GM12891 (cell line): ENCODE results near the gene IP6K1.

ENCODE experiments used
- DNase-seq: peaks from one replicate; pipeline ENCODE4 v3.0.0; 2011; ENCODE audit warnings: low spot score; ENCODE audit not compliant: insufficient read length
- FAIRE-seq: peaks from 2 replicates; lab custom pipeline; 2011; peaks lifted over from hg19 to GRCh38; lab: Jason Lieb, UNC
- PAX5 ChIP-seq: IDR thresholded peaks from 2 replicates; pipeline ENCODE4 v1.6.1; 2011; ENCODE audit warnings: low read length, moderate library complexity, mild to moderate bottlenecking; ENCODE audit not compliant: insufficient read depth, severe bottlenecking
- POLR2A ChIP-seq: IDR thresholded peaks from 2 replicates; pipeline ENCODE4 v1.6.1; 2011; ENCODE audit warnings: low read depth, low read length, control low read depth
- POLR2AphosphoS5 ChIP-seq: IDR thresholded peaks from 2 replicates; pipeline ENCODE4 v1.6.1; 2011; ENCODE audit warnings: low read depth, low read length, control low read depth
- POU2F2 ChIP-seq: IDR thresholded peaks from 2 replicates; pipeline ENCODE4 v1.6.1; 2011; ENCODE audit warnings: low read depth, mild to moderate bottlenecking, control low read depth, low read length, moderate library complexity
- SPI1 ChIP-seq: IDR thresholded peaks from 2 replicates; pipeline ENCODE4 v1.6.1; 2011; ENCODE audit warnings: low read depth, low read length, control low read depth
- TAF1 ChIP-seq: IDR thresholded peaks from 2 replicates; pipeline ENCODE4 v1.6.1; 2011; ENCODE audit warnings: low read depth, low read length, control low read depth

Gene IP6K1

GRCh38 chr3:49794926-49795905, 8.9 kb upstream of the IP6K1 start:
- FAIRE-seq (no peak), DNase-seq (no peak)
- TF ChIP-seq SPI1 (no peak), POLR2A (no peak), POLR2AphosphoS5 (no peak), PAX5 (no peak), TAF1 (no peak), POU2F2 (no peak)

DNA sequence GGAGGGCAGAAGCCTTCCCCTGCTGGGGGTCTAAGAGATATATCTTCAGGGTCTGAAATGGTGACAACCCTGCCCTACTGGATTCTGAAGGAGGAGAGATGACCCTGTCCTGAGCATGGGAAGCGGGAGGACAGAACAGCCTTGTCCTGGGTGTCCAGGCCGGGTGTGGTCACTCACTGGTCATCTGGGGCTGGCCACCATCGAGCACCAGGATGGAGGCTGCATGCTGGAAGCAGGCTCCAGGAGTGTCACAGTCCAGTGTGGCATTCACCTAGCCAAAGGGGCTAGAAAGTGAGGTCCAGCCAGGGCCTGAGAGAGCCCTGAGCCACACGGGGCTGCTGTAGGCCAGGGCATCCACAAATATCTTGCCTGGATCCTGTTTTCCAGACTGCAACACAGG, 8.1 kb upstream of the IP6K1 start:
- no peak for FAIRE-seq
- TF ChIP-seq SPI1 (no peak), POLR2AphosphoS5 (no peak), PAX5 (no peak), POU2F2 (no peak), POLR2A (no peak), TAF1 (no peak)
- DNase-seq, result no peak

DNA sequence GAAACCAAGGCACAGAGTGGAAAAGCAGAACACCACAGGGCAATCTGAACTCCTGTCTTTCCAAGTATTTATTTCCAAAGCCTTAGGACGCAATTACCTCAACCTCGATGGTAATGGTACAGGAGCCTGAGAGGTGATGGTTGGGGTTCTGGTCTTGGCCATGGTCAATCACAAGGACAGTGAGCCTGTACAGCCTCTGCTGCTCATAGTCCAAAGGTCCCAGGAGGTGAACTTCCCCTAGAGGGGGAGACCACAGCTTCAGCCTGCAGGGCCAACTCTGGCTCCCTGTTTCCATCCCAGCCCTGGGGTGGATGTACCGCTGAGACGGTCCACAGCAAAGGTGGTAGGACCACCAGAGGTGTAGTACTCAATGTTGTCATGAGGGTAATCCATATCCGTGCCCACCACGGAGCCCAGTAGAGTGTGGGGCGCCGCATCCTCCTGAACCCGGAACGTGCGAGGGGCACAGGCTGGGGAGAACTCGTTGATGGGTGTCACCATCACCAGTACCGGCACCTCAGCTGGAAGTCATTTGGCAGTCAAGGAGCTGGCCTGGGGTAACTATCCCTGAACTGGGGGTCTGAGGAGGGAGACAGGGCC, 7.2 kb upstream of the IP6K1 start:
- no peak for DNase-seq
- no peak for FAIRE-seq
- TF ChIP-seq PAX5 (no peak), POLR2A (no peak), POLR2AphosphoS5 (no peak), POU2F2 (no peak), TAF1 (no peak), SPI1 (no peak)

- DNase-seq, result no peak
- TF ChIP-seq PAX5, result no peak
- no peak for TF ChIP-seq TAF1
- no peak for TF ChIP-seq POLR2AphosphoS5
- TF ChIP-seq POU2F2, result no peak
- no peak for TF ChIP-seq POLR2A
- no peak for TF ChIP-seq SPI1
- FAIRE-seq, result no peak
Measured at GRCh38 chr3:49792371-49793150, 6.2 kb upstream of the IP6K1 start.

GRCh38 chr3:49791571-49791970, 5.2 kb upstream of the IP6K1 start:
- TF ChIP-seq POLR2A (no peak), PAX5 (no peak), TAF1 (no peak), POU2F2 (no peak), SPI1 (no peak), POLR2AphosphoS5 (no peak)

DNA sequence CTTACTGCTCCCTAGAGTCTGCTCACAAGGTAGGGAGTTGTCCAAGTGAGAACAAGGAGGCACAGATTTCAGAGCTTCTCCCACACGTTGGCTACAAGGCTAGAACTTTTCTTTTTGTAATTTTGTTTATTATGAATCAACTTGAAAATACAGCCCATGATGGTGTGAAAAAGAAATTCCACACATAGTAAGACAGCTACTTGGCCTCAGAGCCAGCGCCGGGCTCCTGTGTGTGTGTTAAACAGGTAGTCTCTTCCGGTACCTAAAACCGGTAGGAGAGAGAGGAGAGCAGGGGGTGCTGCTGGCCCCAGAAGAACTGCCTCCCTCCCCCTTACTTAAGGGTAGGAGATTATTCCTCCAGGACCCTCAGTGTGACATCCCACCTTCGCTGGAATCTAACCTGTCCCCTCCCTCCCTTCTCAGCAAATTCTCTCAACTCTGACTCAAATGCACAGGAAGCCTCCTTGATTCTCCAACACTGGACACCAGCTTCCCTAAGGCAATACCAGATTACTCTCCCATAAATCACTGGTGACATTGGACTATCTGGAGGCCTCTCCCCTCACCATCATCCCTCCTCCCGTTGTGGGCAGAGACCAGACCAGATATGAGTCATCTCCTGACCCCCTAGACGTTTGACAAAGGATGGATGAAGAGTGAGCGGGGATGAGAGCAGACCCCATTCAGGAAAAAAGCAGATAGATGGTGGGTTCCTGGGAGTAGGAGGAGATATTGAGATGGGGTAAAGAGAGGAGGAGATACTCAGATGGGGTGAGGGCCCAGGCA, 4.5 kb upstream of the IP6K1 start:
- TF ChIP-seq POLR2AphosphoS5, result no peak
- no peak for TF ChIP-seq PAX5
- no peak for TF ChIP-seq POLR2A
- no peak for TF ChIP-seq TAF1
- no peak for TF ChIP-seq SPI1
- no peak for TF ChIP-seq POU2F2
- FAIRE-seq (no peak), DNase-seq (no peak)

More at GRCh38 chr3:49791571-49791970, 5.2 kb upstream of the IP6K1 start:
- DNase-seq (no peak), FAIRE-seq (no peak)

DNA sequence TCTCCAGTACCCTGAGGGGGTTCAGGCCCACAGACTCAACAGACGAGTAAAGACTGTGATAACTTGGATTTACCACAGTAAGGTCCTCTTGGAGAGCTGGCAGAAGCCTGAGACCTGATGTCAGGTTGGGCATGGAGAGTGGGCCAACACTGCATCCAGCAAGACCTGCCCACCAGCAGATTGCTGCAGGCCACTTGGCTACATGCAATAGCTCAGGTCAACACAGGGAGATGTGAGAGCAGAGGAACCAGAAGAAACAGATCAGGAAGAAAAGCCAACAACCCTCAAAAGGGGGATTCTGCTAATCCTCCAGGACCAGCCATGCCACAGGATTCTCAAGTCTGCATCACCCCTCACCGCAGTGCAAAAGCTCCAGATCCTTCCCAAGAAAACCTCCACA, 1.7 kb upstream of the IP6K1 start:
- TF ChIP-seq POLR2AphosphoS5 (no peak), POU2F2 (no peak), TAF1 (no peak), POLR2A (no peak), SPI1 (no peak), PAX5 (no peak)
- DNase-seq (no peak), FAIRE-seq (no peak)

- FAIRE-seq (no peak), DNase-seq (no peak)
- no peak for TF ChIP-seq PAX5
- TF ChIP-seq POU2F2, result no peak
- no peak for TF ChIP-seq SPI1
- no peak for TF ChIP-seq POLR2AphosphoS5
- TF ChIP-seq POLR2A, result no peak
- no peak for TF ChIP-seq TAF1
Measured at GRCh38 chr3:49787536-49787935, 1.2 kb upstream of the IP6K1 start.
